Hematopoietic multipotent progenitor cell treated with erythropoietin and hydrocortisone succinate and interleukin-3 and kit ligand, for 8 days (in vitro differentiated cells): ENCODE results near the gene CA4.

Experiments used
- DNase-seq: peaks from one replicate; pipeline ENCODE4 v3.0.0-alpha.2; 2015

Gene CA4

DNA sequence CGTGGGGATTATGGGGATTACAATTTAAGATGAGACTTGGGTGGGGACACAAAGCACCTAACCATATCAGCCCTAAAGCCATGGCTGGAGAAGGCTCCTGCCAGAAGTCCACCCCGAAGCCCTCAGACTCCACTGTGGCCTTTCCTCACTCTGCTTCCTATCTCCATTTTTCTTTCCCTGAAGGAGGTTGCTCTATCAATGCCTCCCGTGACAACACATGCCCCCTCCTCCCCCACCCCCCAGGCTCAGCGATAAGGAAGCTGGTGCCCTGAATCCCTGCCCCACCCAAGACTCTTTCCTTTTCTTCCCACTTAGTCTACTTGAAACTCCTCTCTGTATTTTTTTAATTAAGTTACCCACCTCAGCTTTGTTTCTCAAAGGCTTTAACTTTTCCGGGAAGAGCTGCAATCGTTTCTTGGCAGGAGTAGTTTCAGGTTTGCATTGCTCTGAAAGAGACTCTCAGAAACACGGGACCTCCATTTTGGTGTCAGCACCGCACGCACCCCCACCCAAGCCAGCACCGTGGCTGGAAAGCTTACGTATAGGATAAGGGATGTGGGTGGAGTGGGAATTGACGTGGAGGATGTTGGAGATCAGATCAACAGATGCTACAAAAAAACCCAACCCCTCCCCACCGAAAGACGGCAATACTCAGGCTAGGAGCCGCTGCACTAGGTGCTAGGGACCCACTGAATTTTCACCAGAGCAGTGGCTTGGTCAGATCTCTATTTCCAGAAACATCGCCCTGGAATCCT, 15.2 kb upstream of the CA4 start:
- peak; percentile 29 for DNase-seq

DNA sequence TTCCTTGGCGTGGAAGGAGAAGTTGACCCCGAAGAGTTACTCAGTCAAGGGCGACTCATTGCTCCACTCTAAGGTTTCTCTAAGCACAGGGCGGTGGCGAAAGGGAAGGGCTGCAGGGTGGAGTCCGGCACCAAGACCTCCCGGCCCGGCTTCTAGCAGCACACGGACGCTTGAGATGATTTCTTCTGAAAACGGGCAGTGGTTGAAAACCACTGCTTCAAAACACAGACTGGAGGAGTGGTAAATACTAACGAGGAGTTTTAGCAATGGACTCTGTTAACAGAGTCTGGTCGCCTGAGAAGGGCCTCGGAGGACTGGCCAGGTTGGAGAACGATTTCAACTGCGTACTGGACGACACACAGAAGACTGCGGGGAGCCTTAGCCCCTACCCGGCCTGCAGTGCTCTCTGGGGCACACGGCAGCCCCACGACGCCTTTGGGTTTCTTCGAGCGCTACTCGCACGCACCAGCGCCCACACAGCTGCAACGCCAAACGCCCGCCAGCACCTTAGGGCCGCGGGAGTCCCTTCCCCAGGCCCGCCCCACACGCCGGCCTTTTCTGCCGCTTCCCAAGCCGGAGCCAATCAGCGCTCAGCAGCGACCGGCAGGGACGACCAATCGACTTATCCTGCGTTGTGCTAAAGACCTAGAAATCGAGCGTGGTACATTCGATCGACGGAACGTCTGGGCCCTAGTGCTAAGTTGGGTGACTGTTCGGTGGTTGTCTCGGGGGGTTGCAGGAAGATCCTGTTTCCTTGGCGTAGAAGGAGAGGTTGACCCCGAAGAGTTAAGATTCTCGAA, 14.4 kb upstream of the CA4 start:
- peak; percentile 88 for DNase-seq

DNA sequence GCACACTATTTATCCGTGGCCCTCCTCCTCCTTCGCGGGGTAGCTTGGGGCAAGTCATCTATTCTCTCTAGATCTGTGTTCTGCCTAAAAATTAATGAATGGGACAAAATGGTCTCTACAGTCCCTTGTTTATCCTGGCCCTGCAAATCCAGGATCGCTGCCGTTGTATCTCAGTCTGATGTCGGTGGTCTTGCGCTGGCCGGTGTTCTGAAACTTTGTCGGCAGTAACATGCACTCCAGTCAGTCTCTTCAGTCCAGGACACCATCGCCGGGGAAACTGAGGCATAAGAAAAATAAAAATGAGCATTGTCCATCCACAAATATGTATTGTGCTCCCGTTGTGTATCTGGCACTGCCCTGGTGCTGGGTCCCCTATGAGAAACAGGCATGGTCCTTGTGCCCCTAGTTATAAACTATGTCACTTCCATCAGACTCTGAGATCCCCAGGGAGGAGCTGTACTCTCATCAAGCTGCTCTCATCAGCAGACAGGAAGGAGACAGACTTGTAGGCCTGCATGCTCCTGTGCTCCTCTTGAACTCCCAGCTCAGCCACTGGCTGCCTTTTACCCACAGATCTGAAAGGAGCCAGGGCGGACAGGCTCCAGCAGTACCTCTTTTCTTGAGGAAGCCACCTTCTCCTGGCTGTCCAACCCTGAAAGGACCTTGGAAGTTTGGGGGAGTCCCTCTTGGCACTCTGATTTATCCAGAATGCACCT, 13.7 kb upstream of the CA4 start:
- DNase-seq = no peak

DNA sequence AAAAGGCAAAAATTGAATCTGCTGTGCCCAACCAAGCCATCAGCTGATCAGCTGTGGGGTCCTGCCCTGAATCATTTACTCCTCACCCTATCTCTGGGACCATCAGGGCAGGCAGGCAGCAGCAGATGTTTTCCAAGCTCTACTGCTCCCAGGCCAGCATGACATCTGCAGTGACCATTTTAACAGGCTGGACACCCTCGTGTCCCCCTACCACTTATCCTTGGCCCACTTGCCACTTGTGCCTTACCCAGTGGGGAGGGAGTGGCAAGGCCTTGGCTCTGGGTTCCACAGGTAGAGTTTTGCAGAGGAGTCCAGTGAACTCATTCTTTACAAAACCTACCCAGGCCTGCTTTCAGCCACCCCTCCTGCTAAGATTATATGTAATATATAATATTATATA, 12.0 kb upstream of the CA4 start:
- DNase-seq = no peak

DNA sequence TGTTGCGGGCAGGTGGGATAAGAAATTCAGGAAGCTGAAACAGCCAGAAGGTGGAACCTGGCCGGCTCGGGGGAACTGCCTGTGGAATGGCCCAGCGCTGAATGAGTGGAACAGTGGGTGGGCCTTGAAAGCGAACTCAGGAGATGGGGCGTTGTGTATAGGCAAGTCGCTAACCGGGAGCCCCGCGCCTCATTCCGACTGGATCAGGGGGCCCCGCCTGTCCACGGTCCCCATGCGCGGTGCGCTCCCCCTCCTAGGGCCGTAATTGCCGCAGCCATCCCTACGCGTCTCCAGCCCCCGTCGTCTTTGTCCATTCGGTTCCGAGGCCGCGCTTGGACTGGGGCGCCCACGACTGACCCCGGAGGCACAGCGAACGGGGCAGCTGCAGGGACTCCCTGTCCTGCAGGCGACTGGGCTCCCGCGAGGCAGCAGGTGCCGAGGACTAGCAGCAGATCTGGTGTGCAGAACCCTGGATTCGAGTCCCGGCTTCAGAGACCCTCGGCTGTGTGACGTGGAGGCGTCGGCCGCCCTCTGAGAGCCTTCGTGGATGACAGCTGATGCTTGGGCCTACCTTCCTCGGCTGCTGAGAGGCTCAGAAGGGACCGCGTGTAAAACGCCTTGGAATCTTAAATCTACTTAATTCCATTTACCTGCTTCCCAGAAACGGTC, 10.9 kb upstream of the CA4 start:
- DNase-seq = no peak

DNA sequence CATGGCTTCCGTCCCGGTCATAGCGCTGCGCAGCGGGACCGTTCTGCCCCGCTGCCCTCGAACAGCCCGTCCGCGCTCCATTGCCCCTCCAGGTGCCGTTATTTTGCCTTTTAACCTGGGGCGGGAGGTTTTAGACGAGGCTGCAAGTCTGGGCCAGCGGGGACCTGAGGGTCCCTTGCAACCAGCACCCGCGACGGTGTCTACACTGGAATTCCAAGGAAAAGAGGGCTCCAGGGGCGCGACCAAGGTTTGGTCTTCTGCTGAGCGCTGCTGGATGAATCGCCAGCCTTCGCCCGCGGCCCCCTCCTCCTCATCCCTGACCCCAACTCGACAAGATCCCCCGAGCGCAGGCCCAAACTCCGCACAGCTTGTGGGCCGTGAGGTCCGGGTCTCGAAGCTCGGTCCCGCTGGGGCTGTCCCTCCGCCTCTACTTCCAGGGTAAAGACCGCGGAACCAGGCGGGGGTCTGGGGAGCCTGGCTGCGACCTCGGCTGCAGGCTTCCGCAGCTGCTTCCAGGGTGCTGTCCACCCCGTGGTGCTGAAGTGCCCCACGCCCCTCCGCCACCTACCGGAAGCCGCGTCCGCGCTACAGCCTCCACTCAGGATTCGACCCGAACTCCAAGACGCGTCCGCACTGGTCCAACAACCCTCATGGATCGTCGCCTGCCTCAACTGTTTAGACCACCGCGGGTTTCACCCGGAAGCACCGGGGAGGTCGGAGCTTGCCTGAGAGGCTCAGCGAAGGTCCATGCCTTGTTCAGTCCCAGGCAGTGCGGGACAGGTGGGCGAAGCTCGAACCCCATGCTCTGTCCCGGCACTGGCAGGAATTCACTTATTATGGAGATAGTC, 10.1 kb upstream of the CA4 start:
- DNase-seq = peak; percentile 66

DNA sequence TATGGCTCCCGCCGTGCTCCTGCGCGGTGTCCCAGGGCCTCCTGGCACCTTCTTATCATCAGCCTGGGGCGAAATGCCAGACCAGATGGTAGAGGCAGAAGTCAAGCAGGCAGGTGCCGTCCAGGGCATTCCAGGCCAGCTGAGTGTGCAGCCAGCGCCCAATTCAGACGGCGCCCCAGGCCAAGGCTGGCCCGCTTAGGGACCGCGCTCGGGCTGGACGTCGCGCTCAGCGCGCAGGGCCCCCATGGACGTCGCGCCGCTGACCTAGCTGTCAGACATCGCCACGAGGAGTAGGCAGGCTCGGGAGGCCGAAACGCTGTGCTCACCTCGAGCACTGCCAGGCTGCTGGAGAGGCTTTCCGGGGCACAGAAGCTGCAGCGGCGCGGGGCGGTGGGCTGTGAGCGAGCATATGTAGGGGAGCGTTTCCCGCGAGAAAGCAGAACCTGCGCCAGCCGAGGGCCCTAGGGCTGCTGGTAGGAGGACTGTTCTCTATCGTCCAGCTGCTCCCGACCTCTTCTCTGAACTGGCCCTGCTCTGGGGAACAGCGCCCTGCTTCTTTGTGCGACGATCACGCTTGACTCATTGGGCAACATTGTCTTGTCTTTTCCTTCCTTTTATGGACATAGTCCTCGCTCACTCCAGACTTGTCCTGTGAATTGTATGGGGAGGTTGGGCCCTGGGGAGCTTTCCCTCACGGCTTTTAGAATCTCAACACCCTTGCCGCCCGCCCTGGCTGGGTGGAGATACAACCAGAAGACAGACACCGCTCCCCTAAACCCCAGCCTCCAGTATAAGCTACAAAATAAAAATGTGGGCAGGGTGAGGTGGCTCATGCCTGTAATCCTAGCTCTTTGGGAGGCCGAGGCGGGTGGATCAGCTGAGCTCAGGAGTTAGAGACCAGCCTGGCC, 8.4 kb upstream of the CA4 start:
- DNase-seq = peak; percentile 28

DNA sequence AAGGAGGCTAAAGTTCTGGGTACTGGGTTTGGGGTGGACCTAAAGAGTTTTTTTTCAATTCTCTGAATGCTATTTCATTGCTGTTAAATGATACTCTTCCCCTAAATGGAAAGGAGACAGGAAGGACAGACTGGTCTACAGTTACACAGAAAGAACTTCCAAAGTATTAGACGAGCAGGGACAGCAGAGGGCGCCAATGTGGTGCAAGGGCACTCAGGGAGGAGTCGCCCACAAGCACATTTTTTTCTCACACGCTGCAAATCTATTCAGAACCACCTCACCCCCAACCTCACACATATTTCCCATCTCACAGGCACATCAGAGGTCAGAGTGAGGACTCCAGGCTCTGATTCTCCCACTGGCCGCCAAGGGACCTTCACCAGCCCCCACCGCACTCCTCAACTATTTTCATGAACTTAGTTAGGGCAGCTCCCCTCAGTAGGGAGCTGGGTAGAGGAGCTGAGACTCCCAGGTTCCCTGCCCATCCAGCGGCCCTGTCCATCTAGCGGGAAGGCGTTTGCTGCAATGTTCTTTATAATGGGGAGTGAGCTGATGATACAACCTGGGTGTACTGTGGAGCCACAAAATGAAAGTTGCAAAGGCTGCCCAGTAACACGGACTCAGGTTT, 6.8 kb upstream of the CA4 start:
- DNase-seq = peak; percentile 84

DNA sequence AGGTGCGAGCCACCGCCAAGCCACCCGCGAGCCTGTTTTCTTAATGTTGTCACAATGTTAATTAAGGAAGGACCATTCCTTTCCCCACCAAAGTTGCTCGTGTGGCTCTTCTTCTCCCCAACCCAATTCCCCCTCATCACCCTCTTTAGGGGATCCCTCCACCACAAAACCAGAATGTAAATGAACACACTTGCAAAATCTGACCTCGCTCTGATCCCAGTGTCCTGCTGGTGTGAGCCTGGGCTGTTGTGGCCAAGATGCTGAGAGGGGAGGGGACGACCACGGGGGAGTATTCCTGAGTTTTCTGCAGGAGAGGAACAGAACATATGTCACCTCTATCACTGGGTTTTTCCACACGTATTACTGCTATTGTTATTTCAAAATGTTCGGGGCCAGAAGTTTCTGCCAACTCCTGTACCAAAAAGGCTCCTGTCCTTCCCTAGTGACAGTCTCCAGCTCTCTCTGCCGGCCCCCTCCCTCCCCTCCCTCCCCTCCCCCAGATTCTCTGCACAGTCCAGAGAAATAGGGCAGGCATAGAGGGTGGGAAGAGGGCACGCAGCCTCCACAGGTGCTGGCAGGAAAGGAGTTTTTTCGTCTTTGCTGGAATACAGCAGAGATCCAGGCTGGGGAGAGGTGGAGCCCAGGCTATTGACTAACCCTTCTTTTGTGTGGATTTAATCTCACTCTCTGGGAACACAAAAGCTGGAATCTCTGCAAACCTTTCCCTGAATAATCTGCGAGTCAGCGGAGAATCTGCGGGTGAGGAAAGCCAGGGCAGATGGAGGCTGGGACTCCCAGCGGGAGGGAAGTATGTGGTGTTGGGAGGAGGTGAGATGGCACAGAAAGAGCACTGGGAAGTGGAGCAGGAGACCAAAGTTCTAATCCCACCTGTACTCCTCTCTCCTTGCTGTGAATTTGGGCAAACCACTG, 4.5 kb upstream of the CA4 start:
- DNase-seq = no peak

DNA sequence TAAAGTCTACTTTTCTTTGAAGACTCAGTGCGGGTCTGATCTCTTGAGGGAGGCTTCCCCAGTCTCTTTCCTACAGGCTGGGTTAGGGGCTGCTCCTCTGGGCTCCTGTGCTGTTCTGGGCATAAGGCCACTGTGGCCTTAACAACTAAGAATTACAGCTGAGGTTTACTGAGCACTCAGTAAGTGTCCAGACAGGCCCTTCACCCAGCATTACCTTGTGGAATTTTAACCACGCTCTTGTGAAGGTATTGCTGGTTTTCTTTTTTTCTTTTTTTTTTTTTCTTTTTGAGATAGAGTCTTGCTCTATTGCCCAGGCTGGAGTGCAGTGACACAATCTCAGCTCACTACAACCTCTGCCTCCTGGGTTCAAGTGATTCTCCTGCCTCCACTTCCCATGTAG, 3.6 kb upstream of the CA4 start:
- no peak for DNase-seq

DNA sequence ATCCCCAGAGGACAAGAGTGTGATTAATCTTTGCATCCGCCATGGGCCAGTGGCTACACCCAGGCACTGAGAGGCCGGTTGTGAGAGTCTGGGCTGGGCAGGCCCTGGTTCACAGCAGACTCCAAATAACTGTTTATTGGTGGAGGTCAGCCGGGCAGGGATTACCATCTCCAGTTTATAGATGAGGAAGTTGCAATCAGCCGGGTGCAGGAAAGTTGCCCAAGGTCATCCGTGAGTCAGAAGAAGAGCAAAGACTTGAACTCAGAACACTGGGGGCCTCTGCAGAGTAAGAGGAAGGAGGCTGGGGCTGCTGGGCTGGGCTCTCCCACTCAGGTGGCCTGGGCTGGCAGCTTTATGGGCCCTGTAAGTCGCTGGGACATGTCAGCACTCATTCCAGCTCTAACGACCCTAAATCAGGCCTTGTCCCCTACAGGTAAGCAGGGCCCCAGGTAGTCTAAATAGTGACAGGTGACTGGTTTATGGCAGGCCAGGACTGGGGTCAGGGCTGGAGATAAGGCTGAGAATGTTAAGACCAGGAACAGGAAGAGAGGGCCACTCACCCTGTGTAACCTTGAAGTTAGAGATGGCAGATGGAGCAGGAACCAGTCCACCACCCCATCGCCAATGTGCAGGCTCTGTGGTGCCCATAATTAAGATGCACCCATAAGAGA, 2.1 kb upstream of the CA4 start:
- DNase-seq = no peak

DNA sequence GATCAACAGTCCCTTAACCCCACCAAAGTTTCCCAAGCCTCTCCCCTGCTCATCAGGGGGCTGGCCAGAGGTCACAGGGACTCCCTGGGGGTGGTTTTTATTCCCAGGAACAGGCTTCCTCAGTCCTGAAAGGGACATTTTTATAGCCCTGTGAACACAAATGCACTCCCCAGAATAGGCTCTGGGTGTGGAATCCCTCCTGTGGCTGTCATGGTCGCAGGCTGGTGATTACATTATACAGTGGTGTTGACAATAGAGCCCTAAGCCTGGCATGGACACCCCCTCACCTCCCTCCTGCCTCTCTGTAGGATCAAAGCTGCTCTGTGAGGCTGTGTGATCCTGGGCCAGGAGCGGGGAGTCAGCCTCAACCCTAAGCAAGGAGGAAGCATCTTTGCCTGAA, 1.4 kb upstream of the CA4 start:
- no peak for DNase-seq

DNA sequence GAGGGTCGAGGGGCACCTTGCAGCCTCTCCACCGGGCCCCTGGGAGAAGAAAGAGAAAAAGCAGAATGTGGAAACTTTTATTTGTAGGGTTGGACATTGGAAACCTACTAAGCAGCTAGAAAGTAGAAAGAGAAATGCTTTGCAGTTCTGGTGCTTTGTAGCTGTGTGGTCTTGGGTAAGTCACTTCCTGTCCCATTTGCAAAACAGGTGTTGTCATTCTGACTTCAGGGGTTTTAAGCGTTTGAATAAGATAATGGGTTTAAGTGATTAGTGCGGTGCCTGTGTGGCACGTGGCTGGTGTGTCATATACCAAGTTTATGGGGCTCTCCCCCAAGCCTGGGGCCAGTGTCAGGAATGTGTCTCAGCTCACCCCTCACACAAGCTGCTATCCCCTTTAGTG, 1.6 kb downstream of the CA4 start:
- DNase-seq = no peak

DNA sequence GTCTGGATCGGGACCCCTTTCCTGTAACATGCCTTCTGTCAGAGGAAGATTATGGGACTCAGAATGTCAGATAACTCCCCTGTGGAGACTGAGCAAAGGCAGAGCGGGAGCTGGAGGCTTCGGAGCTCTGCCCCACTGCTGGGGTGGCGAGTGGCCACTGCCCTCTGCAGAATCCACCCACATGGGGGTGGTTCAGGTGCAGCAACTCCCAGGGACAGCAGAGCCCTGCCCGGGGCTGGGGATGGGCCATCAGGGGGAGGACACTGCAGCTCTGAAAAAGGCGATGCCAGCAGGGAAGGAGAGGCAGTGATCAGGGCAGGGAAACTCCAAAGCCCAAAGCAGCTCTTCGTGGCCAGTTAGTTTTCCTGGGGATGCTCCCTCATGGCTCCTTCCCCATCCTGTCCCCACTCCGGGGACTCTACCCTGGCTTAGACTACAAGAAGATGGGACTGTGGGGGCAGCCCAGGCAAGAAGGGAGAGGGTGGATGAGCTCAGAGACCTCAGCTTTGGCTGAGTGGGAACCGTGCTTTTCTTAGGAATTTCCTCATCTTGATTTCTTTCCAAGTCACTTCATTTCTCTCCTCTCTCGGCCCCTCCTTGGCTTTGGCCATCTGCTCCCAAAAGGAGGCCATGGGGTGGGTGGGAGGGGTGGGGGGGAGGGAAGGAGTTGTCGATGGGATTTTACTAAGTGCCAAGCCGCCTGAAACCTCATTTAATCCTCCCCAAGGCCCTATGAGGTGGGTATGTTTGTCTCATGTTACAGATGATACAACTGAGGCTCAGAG, 4.0 kb downstream of the CA4 start:
- no peak for DNase-seq

DNA sequence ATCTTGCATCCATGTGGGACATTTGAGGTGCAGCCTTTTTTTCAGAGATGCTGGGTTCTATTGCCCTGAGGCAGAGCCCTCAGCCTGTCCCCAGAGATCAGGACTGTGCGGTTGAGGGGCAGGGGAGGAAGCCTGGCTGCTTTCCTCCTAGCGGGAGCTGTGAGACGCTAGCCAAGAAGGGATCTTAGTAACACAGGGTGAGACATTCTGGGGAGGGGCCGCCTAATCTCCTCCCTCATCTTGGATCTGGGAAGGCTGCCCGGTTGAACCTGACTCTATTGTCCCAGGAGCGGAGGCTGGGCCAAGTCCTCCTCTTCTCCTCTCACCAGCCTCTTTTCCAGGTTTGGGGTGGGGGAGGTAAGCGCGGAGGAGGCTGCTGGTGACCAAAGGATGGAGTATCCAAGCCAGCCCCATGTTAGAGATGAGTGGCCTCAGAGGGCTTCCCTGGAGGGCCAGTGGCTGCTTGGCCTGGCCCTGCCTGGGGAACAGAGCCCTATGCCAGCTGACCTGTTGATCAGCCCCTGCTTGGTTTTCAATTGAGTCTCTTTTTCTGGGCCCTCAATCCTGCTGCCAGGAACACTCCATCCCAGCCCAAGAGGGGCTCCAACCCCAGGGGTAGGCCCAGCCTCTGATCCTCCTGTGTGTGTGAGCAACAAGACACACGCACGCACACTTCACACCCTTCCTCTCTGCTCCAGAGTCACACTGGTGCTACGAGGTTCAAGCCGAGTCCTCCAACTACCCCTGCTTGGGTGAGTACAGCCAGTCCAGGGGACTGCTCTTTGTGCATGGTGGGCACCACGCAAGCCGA, 5.0 kb downstream of the CA4 start:
- no peak for DNase-seq

DNA sequence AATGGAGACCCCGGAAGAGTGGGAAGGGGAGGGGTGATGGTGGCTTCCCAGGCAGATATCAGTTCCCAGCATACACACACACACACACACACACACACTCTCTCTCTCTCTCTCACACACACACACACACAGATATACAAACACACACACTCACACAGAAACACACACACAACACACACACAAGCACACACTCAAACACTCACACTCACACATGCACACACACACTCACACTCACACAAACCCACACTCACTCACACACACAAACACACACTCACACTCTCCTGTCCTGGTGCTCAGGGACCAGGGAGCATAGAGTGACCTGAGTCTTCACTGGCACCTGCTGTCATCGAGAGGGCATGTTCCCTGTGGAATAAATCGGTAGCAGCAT, 5.6 kb downstream of the CA4 start:
- DNase-seq = no peak

DNA sequence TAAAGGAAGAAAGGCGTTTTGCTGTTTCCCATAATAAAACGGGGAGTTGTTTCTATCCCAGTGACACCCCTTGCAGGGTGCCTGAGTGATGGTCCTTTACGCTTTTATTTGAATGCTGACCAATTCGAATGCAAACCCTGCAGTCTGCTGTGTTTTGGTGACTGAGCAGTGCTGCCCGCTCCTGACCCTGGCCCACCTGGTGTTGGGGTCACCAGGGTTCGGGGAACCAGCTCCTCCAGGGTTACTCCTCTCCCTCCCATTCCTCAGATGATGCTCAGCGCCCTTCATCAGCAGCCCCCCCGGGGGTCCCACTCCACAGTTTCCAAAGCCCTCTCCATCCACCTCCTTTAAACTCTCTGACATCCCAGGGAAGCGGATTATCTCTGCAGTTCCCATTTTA, 6.0 kb downstream of the CA4 start:
- no peak for DNase-seq
